ENCODE results near the gene RAB37. TPM values are rescaled to one million over a fixed set of nuclear protein-coding genes. Genes with fewer than 3 reads are reported as not detected.
A peak's percentile ranks its signal among the peaks of the same experiment; 100 is the strongest.

RAB37 gene
- total RNA-seq, 2 donors from 2014 or later, result 13.6 to 18.1 TPM

DNA sequence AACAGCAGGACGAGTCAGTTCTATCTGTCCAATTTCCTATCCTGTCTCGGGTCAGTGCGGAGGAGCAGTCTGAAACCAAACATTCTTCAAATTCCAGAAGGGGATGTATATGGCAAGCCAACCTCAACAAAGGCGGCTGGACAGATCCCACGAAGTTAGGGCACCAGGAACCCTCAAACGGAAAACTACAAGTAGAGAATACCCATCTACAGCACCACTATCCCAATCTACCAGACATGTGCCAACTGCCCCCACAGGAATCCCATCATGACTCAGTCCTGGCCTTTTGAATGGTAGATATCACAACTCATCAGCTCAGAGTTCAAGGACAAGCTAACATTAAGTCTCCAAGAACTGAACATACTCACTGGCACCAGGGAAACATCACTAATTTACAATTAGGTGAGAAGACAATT lies 36.8 kb downstream of the RAB37 start:
- H3K4me3 Mint-ChIP-seq, result peak overlapping the region; percentile 27 to 63
- no peaks in the 10 kb centered on the region for H3K9me3 Mint-ChIP-seq
- peaks cover 6 to 11% of the 10 kb centered on the region in 2 donors for H3K36me3 Mint-ChIP-seq (ENCODE audit: insufficient read depth in 2 of 2)
- no peak for DNase-seq
- ATAC-seq (replicated peaks in 1 of 2), result no peak
- H3K27ac Mint-ChIP-seq, result peak overlapping the region; percentile 65
- no peaks in the 10 kb centered on the region for H3K27me3 Mint-ChIP-seq (ENCODE audit: low read depth)
- H3K4me1 Mint-ChIP-seq (ENCODE audit: low read depth), result peaks cover 59% of the 10 kb centered on the region

DNA sequence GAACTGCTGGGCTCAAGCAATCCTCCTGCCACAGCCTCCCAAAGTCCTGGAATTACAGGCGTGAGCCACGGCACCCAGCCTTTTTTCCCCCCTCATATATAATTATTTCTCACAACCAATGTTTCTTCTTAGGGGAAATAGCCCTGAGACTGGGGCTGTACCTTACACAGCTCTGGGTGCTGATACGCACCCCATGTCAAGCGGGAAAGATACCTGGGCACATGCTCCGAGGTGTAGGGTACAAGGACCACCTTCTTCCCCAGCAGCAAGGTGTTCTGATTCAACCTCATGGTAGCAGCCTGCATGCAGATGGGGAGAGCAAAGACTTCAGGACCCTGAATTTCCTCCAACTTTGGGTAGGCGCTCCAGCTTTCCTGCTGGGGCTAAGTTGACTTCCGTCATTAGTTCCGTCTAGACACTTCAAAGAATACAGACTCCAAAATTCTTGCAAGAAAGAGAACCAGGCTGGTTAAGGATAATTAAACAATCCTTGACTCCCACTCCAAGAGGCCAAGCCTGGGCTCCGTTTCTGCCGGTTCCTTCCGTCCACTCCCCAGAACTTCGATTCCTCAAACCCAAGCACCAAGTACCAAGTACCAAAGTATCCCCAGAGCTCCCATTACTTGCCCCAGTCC lies 38.5 kb downstream of the RAB37 start:
- peaks cover 6 to 9% of the 10 kb centered on the region in 2 donors for H3K36me3 Mint-ChIP-seq (ENCODE audit: insufficient read depth in 2 of 2)
- H3K27ac Mint-ChIP-seq, result peak overlapping the region; percentile 99
- no peak for ATAC-seq (replicated peaks in 1 of 2)
- no peak for DNase-seq
- no peaks in the 10 kb centered on the region for H3K27me3 Mint-ChIP-seq (ENCODE audit: low read depth)
- H3K9me3 Mint-ChIP-seq, result no peaks in the 10 kb centered on the region
- H3K4me3 Mint-ChIP-seq, result peak overlapping the region; percentile 94 to 100
- peaks cover 70% of the 10 kb centered on the region for H3K4me1 Mint-ChIP-seq (ENCODE audit: low read depth)

DNA sequence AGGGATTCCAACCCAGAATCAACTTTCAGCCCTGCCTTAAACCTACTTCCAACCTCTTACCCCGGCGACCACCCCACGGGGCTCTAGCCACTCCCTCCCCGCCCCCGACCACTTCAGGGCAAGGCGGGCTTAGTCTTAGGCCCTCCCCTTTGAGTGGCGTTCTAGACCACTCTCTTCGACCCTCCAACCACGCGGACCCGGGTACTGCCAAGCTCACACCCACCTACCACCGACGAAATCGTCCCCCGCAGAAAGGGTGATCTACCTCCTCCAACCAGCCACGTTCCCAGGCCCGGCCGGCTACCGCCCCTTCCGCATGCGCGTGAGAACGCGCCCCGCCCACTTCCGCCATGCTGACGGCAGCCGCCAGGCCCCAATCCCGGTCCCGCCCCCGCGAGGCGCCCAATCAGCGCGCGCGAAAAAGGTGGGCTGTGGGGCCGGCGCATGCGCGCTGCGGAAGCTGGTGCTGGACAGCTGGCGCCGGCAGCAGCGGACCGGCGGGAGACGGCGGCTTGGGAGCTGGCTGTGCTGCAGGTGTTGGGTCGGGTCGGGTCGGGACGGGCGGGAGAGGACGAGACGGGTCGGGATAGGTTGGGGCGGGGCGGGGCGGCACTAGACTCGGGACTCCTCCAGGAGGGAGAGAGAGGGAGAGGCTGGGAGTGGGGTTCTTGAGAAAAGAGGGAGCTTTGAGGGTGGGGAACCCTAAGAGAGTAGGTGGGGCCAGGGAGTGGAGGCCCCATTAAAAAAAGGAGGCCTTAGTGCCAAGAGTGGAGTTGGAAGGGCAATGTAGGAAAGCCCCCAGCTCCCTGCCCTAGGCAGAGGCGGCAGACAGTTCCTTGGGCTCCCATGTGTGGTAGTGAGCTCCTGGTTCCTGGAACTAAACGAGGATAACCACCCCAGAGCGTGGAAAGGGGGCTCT lies 39.2 kb downstream of the RAB37 start, which contains the start of gene NAT9:
Gene NAT9 (minus strand): TSS at position 302 of the 919 bp plus-strand sequence. CDS start 647 bp downstream, outside the sequence.
- peak within 1 kb of the TSS; percentile 99 for H3K27ac Mint-ChIP-seq
- H3K36me3 Mint-ChIP-seq (ENCODE audit: insufficient read depth in 2 of 2), result peaks cover 6 to 9% of the 10 kb centered on the region in 2 donors
- H3K4me1 Mint-ChIP-seq (ENCODE audit: low read depth), result peaks cover 73% of the 10 kb centered on the region
- ATAC-seq (replicated peaks in 1 of 2) (peak; percentile 82), DNase-seq (peak; percentile 100)
- no peaks in the 10 kb centered on the region for H3K27me3 Mint-ChIP-seq (ENCODE audit: low read depth)
- H3K9me3 Mint-ChIP-seq, result no peaks in the 10 kb centered on the region
- peak within 1 kb of the TSS; percentile 94 to 100 for H3K4me3 Mint-ChIP-seq

DNA sequence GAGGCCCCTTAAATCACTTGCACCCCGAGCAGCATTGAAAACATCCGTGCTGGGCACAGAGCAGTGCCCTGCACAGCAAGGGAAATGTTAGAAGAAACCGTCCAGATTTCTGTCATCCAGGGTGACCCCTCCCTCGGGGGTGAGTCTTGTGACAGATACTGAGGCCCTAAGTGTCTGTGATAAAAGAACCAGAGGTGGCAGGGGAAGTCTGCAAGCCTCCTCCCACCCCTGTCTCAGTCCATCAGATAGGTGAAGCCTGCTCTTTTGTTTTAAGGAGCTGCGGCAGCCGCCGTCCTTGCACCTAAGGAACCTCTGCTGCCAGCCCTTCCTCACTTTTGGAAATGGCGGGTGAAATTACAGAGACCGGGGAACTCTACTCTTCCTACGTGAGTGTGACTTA lies 39.9 kb downstream of the RAB37 start:
- no peaks in the 10 kb centered on the region for H3K9me3 Mint-ChIP-seq
- H3K27me3 Mint-ChIP-seq (ENCODE audit: low read depth), result no peaks in the 10 kb centered on the region
- peak overlapping the region; percentile 75 for H3K27ac Mint-ChIP-seq
- H3K4me1 Mint-ChIP-seq (ENCODE audit: low read depth), result peaks cover 80% of the 10 kb centered on the region
- DNase-seq (peak in 1 of 2 donors; percentile 11), ATAC-seq (replicated peaks in 1 of 2) (no peak)
- H3K4me3 Mint-ChIP-seq, result peak overlapping the region; percentile 94 to 100
- H3K36me3 Mint-ChIP-seq (ENCODE audit: insufficient read depth in 2 of 2), result peaks cover 6 to 9% of the 10 kb centered on the region in 2 donors

DNA sequence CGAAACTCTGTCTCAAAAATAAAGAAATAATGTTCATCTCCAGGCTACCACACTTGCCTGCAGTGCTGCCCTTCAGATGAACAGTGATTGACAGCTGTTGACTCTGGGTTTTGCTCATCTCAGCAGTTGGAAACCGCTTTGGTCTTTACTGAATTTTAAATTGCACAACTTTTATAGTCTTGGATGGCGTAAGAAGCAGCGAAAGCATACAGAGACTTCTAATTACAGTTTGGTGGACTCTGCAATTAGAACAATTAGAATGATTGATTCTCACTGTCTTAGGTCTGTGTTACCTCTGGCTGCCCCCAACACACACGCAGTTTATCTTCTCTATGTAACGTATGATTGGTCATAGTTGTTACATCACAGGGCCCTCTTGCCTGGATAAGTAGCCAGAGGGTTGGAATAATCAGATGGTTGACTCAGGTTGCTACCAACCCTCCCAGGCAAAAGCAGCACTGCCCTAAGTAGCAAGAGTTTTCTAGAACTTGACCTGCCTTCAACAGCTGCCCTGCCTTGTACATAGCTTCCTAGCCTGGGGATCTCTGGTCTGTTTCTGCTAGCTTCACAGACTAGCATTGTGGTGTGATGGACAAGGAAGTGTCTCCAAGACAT lies 41.0 kb downstream of the RAB37 start:
- no peaks in the 10 kb centered on the region for H3K27me3 Mint-ChIP-seq (ENCODE audit: low read depth)
- H3K36me3 Mint-ChIP-seq (ENCODE audit: insufficient read depth in 2 of 2), result peaks cover 6% of the 10 kb centered on the region in 2 donors
- peaks cover 89% of the 10 kb centered on the region for H3K4me1 Mint-ChIP-seq (ENCODE audit: low read depth)
- DNase-seq (no peak), ATAC-seq (replicated peaks in 1 of 2) (no peak)
- no peak overlapping the region for H3K27ac Mint-ChIP-seq
- peak overlapping the region; percentile 94 to 100 for H3K4me3 Mint-ChIP-seq
- no peaks in the 10 kb centered on the region for H3K9me3 Mint-ChIP-seq

DNA sequence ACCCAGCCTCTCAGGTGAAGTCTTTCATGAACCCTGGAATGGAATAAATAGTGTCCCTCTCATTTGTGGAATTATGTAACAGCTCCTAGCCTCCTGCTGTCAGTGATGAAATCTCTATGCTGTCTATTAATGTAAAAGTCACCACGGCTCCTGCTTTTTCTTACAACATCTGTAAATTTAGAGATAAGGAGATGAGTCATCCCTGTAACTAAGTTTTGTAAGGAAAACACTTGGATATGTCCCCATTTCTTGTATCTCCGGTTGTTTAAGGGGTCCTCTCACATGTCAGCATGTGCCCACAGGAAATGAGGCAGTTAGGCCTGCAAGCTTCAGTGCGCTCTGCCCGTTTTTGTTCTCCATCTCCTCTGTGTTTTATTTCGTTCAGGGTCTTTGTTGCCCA lies 41.9 kb downstream of the RAB37 start:
- ATAC-seq (replicated peaks in 1 of 2), result no peak
- Mint-ChIP-seq H3K4me1 (ENCODE audit: low read depth) (peaks cover 82% of the 10 kb centered on the region), H3K27ac (peak overlapping the region; percentile 70), H3K4me3 (peak overlapping the region; percentile 46 to 47), H3K27me3 (ENCODE audit: low read depth) (no peaks in the 10 kb centered on the region), H3K9me3 (no peaks in the 10 kb centered on the region), H3K36me3 (ENCODE audit: insufficient read depth in 2 of 2) (peaks cover 5 to 6% of the 10 kb centered on the region in 2 donors)
- no peak for DNase-seq

DNA sequence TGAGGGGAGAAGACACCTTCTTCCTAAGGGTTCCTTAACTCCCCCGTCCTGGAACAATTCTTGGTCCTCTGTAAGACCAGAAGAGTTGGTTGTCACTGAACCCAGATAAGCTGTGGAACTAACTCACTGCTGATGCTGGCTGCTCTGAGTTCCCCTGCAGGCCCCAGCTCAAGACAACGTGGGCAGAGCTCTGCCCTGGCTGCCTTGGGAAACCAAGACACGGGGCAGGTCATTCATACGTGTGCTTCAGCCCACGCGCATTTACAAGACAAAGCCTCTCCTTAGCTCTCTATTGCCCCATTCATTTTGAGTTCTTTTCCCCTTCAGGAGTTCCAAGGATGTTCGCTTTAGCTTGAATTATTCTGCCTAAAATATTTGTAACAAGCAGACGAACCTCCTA lies 42.4 kb downstream of the RAB37 start:
- peak in 1 of 2 donors; percentile 4 for ATAC-seq (replicated peaks in 1 of 2)
- peak overlapping the region; percentile 63 to 81 for H3K4me3 Mint-ChIP-seq
- peaks cover 5 to 6% of the 10 kb centered on the region in 2 donors for H3K36me3 Mint-ChIP-seq (ENCODE audit: insufficient read depth in 2 of 2)
- peak in 1 of 2 donors; percentile 18 for DNase-seq
- peak overlapping the region; percentile 76 for H3K27ac Mint-ChIP-seq
- H3K4me1 Mint-ChIP-seq (ENCODE audit: low read depth), result peaks cover 83% of the 10 kb centered on the region
- no peaks in the 10 kb centered on the region for H3K27me3 Mint-ChIP-seq (ENCODE audit: low read depth)
- H3K9me3 Mint-ChIP-seq, result no peaks in the 10 kb centered on the region

DNA sequence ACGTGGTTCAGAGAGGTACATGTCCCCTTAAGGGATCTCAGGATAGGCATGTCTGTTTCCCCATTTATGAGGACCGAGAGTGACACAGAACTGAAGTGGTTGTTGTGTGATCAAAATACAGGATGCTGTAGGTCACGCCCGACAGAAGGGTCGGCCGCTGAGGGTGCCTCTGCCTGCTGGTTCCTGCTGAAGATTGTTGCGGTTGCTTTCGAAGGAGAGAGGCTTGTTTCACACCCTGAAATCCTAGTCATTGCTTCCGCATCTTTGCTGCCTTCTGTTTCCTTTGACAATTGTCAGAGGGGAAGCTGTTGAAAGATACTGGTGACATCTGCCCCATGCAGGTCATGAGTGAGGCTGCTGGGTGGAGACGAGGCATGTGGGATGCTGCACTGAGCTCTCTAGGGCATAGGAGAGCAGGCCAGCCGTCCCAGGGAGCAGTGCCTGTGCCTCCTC lies 42.9 kb downstream of the RAB37 start:
- peak; percentile 64 to 69 for ATAC-seq (replicated peaks in 1 of 2)
- Mint-ChIP-seq H3K27me3 (ENCODE audit: low read depth) (no peaks in the 10 kb centered on the region), H3K4me1 (ENCODE audit: low read depth) (peaks cover 85% of the 10 kb centered on the region), H3K4me3 (peak overlapping the region; percentile 63 to 81), H3K36me3 (ENCODE audit: insufficient read depth in 2 of 2) (peaks cover 5 to 6% of the 10 kb centered on the region in 2 donors), H3K27ac (peak overlapping the region; percentile 76), H3K9me3 (no peaks in the 10 kb centered on the region)
- DNase-seq, result peak; percentile 67 to 70

DNA sequence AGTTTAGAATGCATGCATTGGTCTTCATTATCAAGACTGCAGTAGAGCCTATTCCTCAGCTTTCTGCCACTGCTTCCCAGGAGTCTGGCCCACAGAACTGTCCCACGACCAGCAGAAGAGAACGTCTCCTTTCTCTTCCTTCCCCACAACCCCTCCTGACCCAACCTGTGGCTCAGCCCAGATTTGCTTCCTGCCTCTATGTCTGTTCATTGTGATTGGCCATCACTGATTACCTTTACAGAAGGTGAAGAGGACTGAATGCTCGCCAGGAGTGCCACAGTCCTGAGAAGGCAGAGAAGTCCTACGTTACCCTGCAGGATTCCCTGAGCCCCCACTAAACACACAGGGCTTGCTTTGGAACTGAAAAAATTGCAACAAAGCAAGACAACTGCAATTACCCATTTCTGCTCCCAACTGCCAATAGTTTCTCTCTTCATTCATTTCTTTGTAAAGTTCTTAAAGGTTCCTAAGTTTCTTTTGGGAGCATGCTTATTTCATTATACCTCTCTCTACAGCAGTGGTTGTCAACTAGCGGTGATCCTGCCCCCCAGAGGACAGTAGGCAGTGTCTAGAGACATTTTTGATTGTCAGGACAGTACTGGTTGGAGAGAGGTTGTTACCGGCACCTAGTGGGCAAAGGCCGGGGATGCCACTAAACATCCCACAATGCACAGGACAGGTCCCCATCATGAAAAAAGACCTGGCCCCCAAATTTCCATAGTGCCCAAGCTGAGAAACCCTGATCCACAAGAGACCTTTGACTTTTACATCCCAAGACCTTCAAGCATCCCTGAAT lies 43.6 kb downstream of the RAB37 start:
- Mint-ChIP-seq H3K36me3 (ENCODE audit: insufficient read depth in 2 of 2) (peaks cover 5 to 6% of the 10 kb centered on the region in 2 donors), H3K4me1 (ENCODE audit: low read depth) (peaks cover 85% of the 10 kb centered on the region), H3K27me3 (ENCODE audit: low read depth) (no peaks in the 10 kb centered on the region), H3K9me3 (no peaks in the 10 kb centered on the region), H3K4me3 (peak overlapping the region; percentile 63 to 81), H3K27ac (peak overlapping the region; percentile 66)
- peak; percentile 29 to 34 for DNase-seq
- ATAC-seq (replicated peaks in 1 of 2), result no peak

DNA sequence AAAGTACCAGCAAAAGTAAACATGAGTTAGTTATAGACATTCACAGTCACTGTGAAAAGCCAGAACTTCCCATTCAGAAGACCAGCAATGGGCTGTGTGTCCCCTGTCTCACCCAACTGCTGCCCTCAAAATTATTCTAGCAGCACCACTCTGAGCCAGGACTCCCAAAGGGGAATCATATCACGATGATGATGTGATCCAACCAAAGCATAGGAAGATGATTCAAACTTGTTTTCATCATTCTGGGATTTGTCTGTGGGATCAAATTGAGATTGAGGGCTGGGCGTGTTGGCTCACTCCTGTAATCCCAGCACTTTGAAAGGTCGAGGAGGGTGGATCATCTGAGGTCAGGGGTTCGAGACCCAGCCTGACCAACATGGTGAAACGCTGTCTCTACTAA lies 45.5 kb downstream of the RAB37 start:
- H3K27me3 Mint-ChIP-seq (ENCODE audit: low read depth), result no peaks in the 10 kb centered on the region
- ATAC-seq (replicated peaks in 1 of 2) (no peak), DNase-seq (no peak)
- peak overlapping the region; percentile 72 for H3K27ac Mint-ChIP-seq
- H3K36me3 Mint-ChIP-seq (ENCODE audit: insufficient read depth in 2 of 2), result peaks cover 0 to 3% of the 10 kb centered on the region in 2 donors
- H3K4me1 Mint-ChIP-seq (ENCODE audit: low read depth), result peaks cover 85% of the 10 kb centered on the region
- no peaks in the 10 kb centered on the region for H3K9me3 Mint-ChIP-seq
- no peak overlapping the region for H3K4me3 Mint-ChIP-seq

DNA sequence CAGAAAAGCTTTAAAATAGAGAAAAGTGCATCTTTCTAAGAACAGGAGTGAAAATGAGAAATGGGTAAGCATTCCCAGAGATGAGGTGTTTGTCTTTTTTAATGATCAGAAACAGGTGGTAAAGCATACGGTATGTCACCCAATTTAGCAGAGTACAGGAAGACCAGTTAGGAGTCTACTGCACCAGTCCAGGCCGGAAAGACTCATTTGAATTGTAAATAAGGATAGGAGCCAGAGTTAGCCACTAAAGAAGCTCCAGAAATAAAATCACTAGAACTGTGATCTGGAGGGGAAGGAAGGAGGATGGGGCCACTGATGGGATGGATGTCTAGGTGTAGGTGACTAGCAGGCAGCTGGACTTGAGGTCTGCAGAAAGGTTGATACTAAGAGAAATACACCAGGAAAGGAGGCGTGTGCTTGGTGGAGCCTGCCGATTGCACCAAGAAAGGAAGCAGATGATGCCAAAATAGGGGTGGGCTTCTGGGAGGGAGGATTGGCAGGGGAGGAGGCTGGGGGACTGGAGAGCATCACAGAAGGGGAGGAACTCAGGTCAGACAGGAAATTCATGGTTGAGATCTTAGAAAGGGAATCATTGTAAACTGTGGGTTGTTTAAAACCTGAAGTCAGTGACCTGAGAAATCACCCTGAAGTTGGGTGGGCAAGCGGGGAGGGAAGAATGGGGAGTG lies 47.2 kb downstream of the RAB37 start:
- Mint-ChIP-seq H3K36me3 (ENCODE audit: insufficient read depth in 2 of 2) (peaks cover 0 to 3% of the 10 kb centered on the region in 2 donors), H3K27me3 (ENCODE audit: low read depth) (no peaks in the 10 kb centered on the region), H3K4me1 (ENCODE audit: low read depth) (peaks cover 71% of the 10 kb centered on the region), H3K27ac (no peak overlapping the region), H3K9me3 (no peaks in the 10 kb centered on the region), H3K4me3 (peak overlapping the region in 1 of 2 donors; percentile 9)
- no peak for ATAC-seq (replicated peaks in 1 of 2)
- DNase-seq, result no peak

Measured in activated T-cell treated with anti-CD3 and anti-CD28 coated beads, Interleukin-2, amount 50 U/mL, for 72 hours (primary cell).